ENCODE data around the gene NEUROD6.

DNA sequence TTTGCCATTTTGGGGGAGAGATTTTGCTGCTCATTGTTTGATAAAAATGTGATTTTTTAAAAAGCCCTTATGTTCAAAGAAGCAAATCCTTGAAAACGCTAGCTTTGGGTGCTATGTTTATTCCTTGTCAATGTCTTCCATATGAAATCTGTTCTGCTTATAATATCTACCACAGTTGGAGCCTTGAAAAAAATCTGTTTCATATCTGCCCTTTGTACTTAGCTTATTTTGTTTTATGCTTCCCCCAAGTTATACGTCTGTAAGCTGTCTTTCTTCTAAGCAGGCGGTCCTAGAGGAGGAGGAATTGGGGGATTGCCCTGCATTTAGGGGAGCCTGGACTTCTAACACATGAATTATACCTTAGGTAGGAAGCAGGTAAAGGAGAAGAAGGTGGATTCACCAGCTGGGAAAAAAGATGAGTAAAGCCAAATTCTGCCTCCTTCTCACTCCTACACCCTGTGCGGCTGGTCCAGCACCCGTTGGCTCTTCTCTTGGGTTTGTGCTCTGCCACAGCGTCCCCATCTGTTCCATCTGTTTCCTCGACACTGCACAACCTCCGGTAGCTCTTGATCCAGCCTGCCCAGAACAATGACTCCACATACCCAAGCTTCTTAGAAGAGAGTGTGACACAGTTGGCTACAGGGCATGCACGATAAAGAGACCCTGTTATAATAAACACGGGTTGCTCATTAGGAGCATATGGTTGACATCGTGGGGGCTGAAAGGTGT, 31.9 kb upstream of the NEUROD6 start:
- TF ChIP-seq, protein P1, sequence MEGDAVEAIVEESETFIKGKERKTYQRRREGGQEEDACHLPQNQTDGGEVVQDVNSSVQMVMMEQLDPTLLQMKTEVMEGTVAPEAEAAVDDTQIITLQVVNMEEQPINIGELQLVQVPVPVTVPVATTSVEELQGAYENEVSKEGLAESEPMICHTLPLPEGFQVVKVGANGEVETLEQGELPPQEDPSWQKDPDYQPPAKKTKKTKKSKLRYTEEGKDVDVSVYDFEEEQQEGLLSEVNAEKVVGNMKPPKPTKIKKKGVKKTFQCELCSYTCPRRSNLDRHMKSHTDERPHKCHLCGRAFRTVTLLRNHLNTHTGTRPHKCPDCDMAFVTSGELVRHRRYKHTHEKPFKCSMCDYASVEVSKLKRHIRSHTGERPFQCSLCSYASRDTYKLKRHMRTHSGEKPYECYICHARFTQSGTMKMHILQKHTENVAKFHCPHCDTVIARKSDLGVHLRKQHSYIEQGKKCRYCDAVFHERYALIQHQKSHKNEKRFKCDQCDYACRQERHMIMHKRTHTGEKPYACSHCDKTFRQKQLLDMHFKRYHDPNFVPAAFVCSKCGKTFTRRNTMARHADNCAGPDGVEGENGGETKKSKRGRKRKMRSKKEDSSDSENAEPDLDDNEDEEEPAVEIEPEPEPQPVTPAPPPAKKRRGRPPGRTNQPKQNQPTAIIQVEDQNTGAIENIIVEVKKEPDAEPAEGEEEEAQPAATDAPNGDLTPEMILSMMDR (IDR thresholded peaks at IDR 0.05; ENCODE audit: low read depth, low read length): no peak
- no peak for TF ChIP-seq POLR2A (IDR thresholded peaks at IDR 0.05; ENCODE audit: extremely low read depth, insufficient read length)

Data from NB4 (cell line).